Esophagus squamous epithelium (tissue), 5 donors: ENCODE measurements around the gene CDKAL1. TPM values are rescaled to one million over a fixed set of nuclear protein-coding genes. Genes with fewer than 3 reads are reported as not detected.
"Not testable (repeated sequence)": the region's sequence is repeated elsewhere in the genome, so short reads cannot be mapped to it uniquely, and the experiment has no call there.

Source experiments
- DNase-seq: peaks from one replicate; lab custom pipeline; 2025; lab: John Stamatoyannopoulos, UW
- H3K27ac ChIP-seq, 4 donors: fragments of 200-600 bp; sonication (generic); one replicate each; pipeline ENCODE4 v1.5.1; 2016 to 2019; ENCODE audit warnings: mild to moderate bottlenecking in 1 of 4
- H3K27me3 ChIP-seq, 4 donors: fragments of 200-600 bp; sonication (generic); 1 replicate in 3 of 4; 2 replicates in 1 of 4; pipeline versions ENCODE4 v1.5.1 to v1.6.0; 2017 to 2021; ENCODE audit warnings: antibody characterized with exemption in 1 of 4
- H3K36me3 ChIP-seq, 3 donors: fragments of 200-600 bp; sonication (generic); one replicate each; pipeline ENCODE4 v1.5.1; 2016 to 2019
- H3K4me1 ChIP-seq, 3 donors: fragments of 200-600 bp; sonication (generic); one replicate each; pipeline ENCODE4 v1.5.1; 2017 to 2019
- H3K4me3 ChIP-seq, 4 donors: fragments of 200-600 bp; sonication (generic); 1 replicate in 3 of 4; 2 replicates in 1 of 4; pipeline ENCODE4 v1.5.1; 2016 to 2019; ENCODE audit warnings: mild to moderate bottlenecking in 2 of 4, moderate library complexity in 1 of 4
- H3K9me3 ChIP-seq, 3 donors: fragments of 200-600 bp; sonication (generic); one replicate each; pipeline ENCODE4 v1.5.1; 2016 to 2019
- CTCF ChIP-seq, 6 experiments: fragments of 450-650 bp in 4 of 6; fragments of 200-600 bp in 2 of 6; sonication (generic) in 2 of 6; IDR thresholded peaks; one replicate each; pipeline ENCODE4 v1.5.1; 2016 to 2019; ENCODE audit warnings: antibody characterized with exemption in 6 of 6, mild to moderate bottlenecking in 4 of 6, moderate library complexity in 4 of 6
- POLR2A ChIP-seq, 4 donors: fragments of 450-650 bp; IDR thresholded peaks; one replicate each; pipeline ENCODE4 v1.6.1; 2017; ENCODE audit warnings: antibody characterized with exemption in 4 of 4, mild to moderate bottlenecking in 4 of 4, moderate library complexity in 3 of 4
- WGBS, 2 donors: methylation state at CpG; one replicate each; pipeline ENCODE4 v1.1.5; 2018; 5-methylcytosine and 5-hydroxymethylcytosine counted together
- intact Hi-C: fragments of 100-400 bp; cut with DNase I; formaldehyde crosslinking; loops from one replicate; pipeline ENCODE4 v1.15.0; 2022
- total RNA-seq, 4 donors: library from RNA; depleted of rRNA; stranded (reverse); fragments of >200 nt; gene quantifications; one replicate each; pipeline ENCODE4 v1.1.0, GENCODE V29; 2016
- donor health status: DM: yes; HTN: yes; CAD: no.

Gene CDKAL1
- total RNA-seq, 4 donors from 2014 or later: 6.5 to 13.0 (median 10.7) TPM

GRCh38 chr6:20746024-20746423 is 211.8 kb downstream of the CDKAL1 start:
- intact Hi-C loops: no loop called here
- TF ChIP-seq POLR2A (IDR thresholded peaks at IDR 0.05) (no peak), CTCF (IDR thresholded peaks at IDR 0.05) (no peak)
- Histone ChIP-seq H3K4me3 (no peak overlapping the region), H3K4me1 (peaks cover 0 to 3% (median 0%) of the 10 kb centered on the region in 3 donors), H3K27ac (no peak overlapping the region), H3K9me3 (no peaks in the 10 kb centered on the region), H3K36me3 (peaks cover 0 to 6% (median 0%) of the 10 kb centered on the region in 3 donors), H3K27me3 (no peaks in the 10 kb centered on the region)
- 73 to 83% methylated on average over 2 of the region's 2 CpGs for WGBS, 2 donors
- DNase-seq: no peak

- Histone ChIP-seq H3K36me3 (no peaks in the 10 kb centered on the region), H3K4me1 (peaks cover 0 to 6% (median 0%) of the 10 kb centered on the region in 3 donors), H3K27me3 (no peaks in the 10 kb centered on the region), H3K9me3 (no peaks in the 10 kb centered on the region), H3K27ac (no peak overlapping the region), H3K4me3 (no peak overlapping the region)
- TF ChIP-seq POLR2A (IDR thresholded peaks at IDR 0.05) (no peak), CTCF (IDR thresholded peaks at IDR 0.05) (no peak)
- WGBS, 2 donors: 83 to 84% methylated on average over 6 of the region's 6 CpGs
- no peak for DNase-seq
- intact Hi-C loops: no loop called here
These were observed 212.7 kb downstream of the CDKAL1 start for GRCh38 chr6:20746805-20747558.

GRCh38 chr6:20747991-20748390 is 213.7 kb downstream of the CDKAL1 start:
- peaks cover 0 to 6% (median 0%) of the 10 kb centered on the region in 3 donors for H3K4me1 ChIP-seq
- no peaks in the 10 kb centered on the region for H3K36me3 ChIP-seq
- DNase-seq: no peak
- no peak for TF ChIP-seq POLR2A (IDR thresholded peaks at IDR 0.05)
- no peak for TF ChIP-seq CTCF (IDR thresholded peaks at IDR 0.05)
- no peak overlapping the region for H3K4me3 ChIP-seq
- no peak overlapping the region for H3K27ac ChIP-seq
- H3K27me3 ChIP-seq: no peaks in the 10 kb centered on the region
- intact Hi-C loops: no loop called here
- 88 to 98% methylated on average over 2 of the region's 2 CpGs for WGBS, 2 donors
- H3K9me3 ChIP-seq: no peaks in the 10 kb centered on the region

GRCh38 chr6:20751293-20751935 is 217.2 kb downstream of the CDKAL1 start:
- no peak for TF ChIP-seq CTCF (IDR thresholded peaks at IDR 0.05)
- no peak for TF ChIP-seq POLR2A (IDR thresholded peaks at IDR 0.05)
- Histone ChIP-seq H3K9me3 (no peaks in the 10 kb centered on the region), H3K27ac (no peak overlapping the region), H3K36me3 (no peaks in the 10 kb centered on the region), H3K27me3 (no peaks in the 10 kb centered on the region), H3K4me3 (no peak overlapping the region), H3K4me1 (peaks cover 0 to 6% (median 0%) of the 10 kb centered on the region in 3 donors)
- intact Hi-C loops: no loop called here
- no peak for DNase-seq

GRCh38 chr6:20755631-20756030 is 221.4 kb downstream of the CDKAL1 start:
- TF ChIP-seq CTCF (IDR thresholded peaks at IDR 0.05) (no peak), POLR2A (IDR thresholded peaks at IDR 0.05) (no peak)
- Histone ChIP-seq H3K36me3 (no peaks in the 10 kb centered on the region), H3K27ac (no peak overlapping the region), H3K4me1 (peaks cover 0 to 6% (median 0%) of the 10 kb centered on the region in 3 donors), H3K9me3 (no peaks in the 10 kb centered on the region), H3K27me3 (no peaks in the 10 kb centered on the region), H3K4me3 (no peak overlapping the region)
- no peak for DNase-seq
- intact Hi-C loops: no loop called here

GRCh38 chr6:20756584-20757147 is 222.4 kb downstream of the CDKAL1 start:
- 93 to 98% methylated on average over 2 of the region's 2 CpGs for WGBS, 2 donors
- H3K36me3 ChIP-seq, H3K27me3 ChIP-seq, H3K4me1 ChIP-seq, H3K9me3 ChIP-seq, H3K27ac ChIP-seq, H3K4me3 ChIP-seq, DNase-seq, intact Hi-C loops: not testable (repeated sequence)
